Stimulated activated CD8-positive, alpha-beta memory T cell treated with anti-CD3 and anti-CD28 coated beads, Interleukin-7, amount 100 ng/mL, for 24 hours (primary cell): ENCODE data around the gene PROZ.
A peak's percentile ranks its signal among the peaks of the same experiment; 100 is the strongest.

Source experiments
- DNase-seq: peaks from one replicate; pipeline ENCODE4 v3.0.0-alpha.2; 2020; ENCODE audit warnings: low read depth

Gene PROZ

DNA sequence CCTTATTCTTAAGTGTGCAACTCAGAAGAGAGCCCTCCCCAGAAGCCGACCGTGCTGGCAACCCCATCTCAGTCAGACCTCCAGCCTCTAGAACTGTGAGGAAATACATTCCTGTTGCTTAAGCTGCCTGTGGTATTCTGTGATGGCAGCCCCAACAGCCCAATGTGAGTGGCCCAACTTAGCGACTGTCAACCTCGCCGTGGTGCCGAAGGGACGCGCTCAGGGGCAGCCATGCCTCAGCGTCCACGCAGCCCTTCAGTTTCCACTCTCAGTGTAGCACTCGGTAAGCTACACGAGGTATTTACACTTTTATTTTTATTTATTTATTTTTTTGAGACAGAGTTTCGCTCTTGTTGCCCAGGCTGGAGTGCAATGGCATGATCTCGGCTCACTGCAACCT lies 18.4 kb downstream of the PROZ start:
- no peak for DNase-seq

GRCh38 chr13:113178070-113178895 lies 19.8 kb downstream of the PROZ start:
- no peak for DNase-seq

DNA sequence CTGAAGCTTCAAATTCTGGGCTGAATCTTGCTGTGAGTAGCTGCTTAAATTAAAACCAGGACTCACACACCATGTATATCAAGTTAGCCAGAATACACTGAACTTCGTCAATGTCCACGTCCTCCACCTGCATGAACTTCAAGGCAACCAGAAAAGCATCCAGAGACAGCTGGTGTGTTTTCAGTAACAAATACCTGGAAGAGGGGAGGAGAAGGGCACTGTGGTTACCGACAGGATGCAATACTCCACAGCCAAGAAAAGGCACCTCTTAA lies 20.4 kb downstream of the PROZ start:
- no peak for DNase-seq

DNA sequence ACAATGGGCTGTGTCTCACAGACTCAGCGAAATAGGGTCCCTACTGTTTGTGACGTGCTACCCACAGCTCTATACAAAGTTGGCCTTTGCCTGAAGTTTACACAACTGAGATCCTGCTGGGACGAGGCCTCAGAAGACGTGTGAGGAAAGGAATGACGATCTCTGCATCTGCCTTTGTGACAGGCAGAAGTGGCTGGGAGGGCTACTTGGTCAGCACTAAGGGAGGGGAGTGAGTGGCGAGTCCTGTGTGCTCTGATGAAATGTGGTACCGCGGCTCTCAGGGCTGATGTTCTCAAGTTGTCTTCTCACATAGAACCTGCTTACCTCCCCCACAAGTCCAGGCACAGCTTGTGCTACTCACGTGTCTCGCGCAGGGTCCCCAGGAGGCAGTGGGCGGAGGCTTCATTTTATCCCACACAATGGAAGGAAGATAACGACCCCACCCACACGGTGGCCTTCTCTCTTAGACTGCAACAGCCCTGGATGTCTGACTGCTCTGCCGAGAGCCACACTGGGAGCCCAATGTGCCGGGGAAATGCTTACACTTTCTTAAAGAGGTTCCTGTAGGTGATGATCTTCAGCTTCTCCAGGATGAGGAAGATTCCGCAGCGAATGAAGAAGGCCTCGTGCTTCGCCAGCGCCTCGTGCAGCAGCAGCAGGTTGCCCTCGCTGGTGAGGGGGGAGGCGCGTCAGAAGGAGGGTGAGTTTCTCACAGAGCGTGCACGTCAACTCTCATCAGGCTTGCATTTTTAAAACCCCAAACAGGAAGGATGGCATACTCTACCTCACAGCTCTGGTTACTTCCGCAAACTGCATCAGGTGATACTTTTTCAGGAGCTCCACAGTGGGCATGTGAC lies 21.2 kb downstream of the PROZ start:
- no peak for DNase-seq

DNA sequence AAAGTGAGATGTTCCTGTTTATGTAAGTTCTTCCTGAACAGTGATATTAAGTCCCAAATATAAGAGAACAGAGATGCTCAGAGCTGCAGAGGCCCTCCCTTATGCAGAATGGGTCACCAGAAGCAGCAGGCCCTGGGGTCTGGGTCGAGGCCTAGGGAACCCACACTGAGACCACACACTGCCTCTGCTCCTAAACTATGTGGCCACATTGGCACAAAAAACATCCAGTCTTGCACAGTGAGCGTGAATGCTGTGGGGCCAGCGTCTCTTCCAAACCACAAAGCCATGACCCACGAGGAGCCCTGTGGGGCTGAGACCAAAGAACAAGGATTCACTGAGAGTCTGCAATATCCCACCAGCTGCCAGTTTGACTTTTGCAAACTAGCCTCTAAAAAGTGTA lies 23.6 kb downstream of the PROZ start:
- DNase-seq, result no peak

GRCh38 chr13:113183450-113184129 lies 25.1 kb downstream of the PROZ start:
- no peak for DNase-seq

- no peak for DNase-seq
These were observed 26.4 kb downstream of the PROZ start for GRCh38 chr13:113184568-113185440.

DNA sequence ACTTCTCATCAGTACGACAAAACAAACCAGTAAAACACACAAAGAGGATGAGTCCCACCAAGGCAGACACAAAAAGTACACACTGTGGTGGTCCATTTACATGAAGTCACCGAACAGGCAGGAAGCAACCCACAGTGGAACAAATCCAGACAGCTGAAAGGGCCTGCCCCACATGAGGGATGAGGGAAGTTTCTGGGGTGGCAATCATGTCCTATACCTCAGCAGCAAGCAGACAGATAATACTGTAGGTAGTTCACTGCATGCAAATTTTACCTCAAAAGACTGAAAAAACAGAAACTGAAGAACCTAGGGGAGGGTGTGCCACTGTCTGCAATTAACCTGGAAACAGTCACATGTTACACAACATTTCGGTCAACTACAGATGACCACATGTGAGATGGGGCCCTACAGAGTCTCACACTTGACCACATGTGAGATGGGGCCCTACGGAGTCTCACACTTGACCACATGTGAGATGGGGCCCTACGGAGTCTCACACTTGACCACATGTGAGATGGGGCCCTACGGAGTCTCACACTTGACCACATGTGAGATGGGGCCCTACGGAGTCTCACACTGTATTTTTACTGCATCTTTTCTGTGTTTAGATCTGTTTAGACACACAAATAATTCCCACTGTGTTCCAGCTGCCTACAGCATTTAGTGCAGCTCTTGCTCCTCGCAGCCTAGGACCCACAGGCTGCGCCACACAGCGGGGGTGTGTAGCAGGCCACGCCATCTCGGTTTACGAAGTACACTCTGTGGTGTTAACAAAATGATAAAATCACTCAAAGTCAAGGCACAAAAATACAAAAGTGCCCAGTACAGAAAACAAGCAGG lies 27.8 kb downstream of the PROZ start:
- no peak for DNase-seq

- peak; percentile 47 for DNase-seq
These were observed 28.8 kb downstream of the PROZ start for GRCh38 chr13:113187263-113187669.

GRCh38 chr13:113187883-113188665 lies 29.6 kb downstream of the PROZ start:
- DNase-seq, result no peak

GRCh38 chr13:113190181-113190580 lies 31.7 kb downstream of the PROZ start:
- no peak for DNase-seq

- DNase-seq, result no peak
These were observed 33.8 kb downstream of the PROZ start for GRCh38 chr13:113192279-113192678.

GRCh38 chr13:113192902-113193301 lies 34.5 kb downstream of the PROZ start:
- DNase-seq, result no peak

- no peak for DNase-seq
These were observed 36.9 kb downstream of the PROZ start for GRCh38 chr13:113195360-113195759.

DNA sequence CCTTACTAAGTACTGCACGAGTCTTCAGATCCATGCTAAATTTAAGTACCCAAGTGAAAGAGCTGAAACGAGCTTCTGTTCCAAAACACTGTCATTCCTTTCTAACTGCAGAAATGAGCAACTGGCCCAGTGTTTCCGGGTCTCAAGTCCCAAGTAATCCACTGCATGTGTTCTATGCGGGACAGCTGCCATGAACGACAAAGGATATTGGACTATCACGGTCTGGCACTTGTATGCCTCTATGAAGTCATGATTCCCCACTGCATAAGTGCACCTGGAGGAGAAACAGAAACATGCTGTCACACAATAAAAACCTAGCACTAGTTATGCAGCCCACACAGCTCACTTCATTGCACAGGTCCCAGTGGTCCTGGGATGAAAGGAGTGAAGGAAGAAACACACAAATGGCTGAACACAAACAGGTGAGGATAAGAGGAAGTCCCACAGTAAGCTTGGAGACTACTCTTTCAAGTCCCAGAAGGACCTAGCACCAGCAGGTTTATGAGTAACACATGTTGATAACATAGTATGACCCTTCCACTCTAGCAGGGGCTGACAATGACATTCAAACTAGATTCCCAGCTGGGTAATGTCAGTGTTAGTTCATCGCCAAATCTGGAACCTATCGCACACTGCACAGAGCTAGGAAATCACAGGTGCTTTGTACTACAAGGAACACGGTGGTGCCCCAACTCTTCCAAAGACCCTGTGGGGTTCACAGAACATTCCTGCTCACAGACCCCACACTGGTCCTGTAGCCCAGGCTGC lies 38.7 kb downstream of the PROZ start:
- no peak for DNase-seq

DNA sequence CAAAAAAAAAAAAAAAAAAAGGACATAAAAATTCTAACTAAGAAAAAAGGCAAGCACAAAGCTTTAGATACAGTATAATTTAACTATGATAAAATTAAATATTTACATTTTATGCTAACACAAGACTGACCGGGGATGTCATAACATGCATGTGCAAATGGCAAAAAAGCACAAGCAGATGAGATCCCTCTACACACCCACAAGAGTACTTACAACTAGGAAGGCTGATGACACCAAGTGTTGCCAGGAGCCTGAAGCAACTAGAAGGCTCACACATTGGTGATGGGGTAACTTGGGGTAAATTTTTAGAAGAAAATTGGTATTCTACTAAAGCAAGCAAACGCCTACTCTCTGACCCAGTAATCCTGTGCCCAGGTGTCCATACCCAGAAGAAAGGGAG lies 43.4 kb downstream of the PROZ start:
- DNase-seq, result no peak

DNA sequence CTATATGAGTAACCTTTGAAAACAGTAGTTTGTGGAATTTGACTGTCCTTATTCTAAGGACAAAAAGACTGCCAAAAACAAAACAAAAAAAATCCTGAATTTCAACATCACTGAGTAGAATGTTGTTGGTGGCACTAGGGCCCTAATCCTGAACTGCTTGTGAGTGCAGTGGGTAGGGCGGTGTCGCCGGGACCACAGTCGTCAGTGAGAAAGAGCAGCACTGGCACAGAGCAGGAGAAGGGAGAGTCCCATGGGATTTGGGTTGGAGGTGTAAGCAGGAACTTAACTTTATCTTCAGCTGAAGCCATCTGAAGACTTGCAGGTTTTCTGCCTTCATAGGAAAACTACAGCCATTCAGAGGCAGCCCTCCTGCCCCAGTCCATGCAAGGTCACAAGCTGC lies 44.5 kb downstream of the PROZ start:
- no peak for DNase-seq

DNA sequence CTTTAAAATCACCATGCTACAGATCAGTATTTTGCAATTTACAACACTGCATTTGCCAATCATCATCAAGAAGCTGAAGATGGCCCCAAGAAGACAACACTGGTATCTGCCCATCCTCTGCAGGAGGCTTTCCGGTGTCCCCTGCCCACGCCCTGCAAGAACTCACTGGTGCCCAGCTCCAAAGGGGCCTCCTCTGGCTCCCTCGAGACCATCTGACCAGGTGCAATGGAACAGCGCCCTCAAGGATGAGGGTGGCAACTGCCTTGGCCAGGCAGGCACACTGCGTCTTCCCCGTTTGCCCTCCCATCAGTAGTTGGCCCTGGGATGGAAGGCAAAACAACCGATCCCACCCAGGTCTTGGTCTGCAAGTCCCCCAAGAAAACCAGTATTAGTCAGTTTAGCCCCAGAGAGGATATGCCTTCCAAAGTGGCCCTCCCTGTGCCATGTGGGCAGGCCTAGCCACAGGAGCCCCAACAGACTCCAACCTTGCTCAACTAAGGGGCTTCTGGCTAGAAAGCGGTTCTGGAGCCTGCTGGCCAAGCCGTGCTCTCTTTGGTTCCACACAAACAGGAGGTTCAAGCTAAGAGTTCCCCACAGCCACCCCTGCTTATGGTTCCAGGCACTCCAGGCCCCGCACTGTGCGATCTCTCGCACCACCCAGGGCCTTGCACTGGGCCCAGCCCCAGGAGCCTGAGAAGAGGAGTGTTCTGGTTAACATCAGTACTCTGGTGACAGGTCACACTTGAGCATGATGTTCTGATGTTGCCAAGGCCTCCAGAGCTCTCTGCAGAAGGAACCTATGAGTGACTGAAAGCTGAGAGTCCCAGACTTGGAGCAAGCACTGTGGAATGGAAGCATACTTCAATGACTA lies 45.3 kb downstream of the PROZ start:
- DNase-seq, result no peak

DNA sequence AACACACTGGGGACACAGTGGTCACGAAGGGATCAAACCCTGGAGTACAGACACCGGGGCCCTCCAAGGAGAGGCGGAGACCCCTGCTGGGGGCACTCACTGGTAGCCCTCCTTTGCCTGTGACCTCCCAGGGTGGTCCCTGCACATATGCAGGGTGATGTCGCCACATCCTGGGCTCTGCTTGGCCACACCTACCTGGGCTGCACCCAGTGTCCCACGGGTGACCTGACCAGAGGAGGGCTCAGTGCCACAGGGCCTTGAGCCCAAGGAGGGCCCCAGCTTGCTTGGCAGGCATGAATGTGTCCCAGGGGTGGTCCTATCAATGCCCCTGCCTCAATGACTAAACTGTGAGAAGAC lies 45.9 kb downstream of the PROZ start:
- DNase-seq, result no peak
